GM19452 (cell line): ENCODE results near the gene IPO8.
"Not testable (repeated sequence)": the region's sequence is repeated elsewhere in the genome, so short reads cannot be mapped to it uniquely, and the experiment has no call there.

Experiments used
- ATAC-seq: cut with Tn5 transposase; IDR thresholded peaks from one replicate; pipeline ENCODE4 v1.9.1; 2021; ENCODE audit not compliant: unreplicated experiment

Gene IPO8

GRCh38 chr12:30691122-30691879 is 4.4 kb downstream of the IPO8 start:
- no peak for ATAC-seq

DNA sequence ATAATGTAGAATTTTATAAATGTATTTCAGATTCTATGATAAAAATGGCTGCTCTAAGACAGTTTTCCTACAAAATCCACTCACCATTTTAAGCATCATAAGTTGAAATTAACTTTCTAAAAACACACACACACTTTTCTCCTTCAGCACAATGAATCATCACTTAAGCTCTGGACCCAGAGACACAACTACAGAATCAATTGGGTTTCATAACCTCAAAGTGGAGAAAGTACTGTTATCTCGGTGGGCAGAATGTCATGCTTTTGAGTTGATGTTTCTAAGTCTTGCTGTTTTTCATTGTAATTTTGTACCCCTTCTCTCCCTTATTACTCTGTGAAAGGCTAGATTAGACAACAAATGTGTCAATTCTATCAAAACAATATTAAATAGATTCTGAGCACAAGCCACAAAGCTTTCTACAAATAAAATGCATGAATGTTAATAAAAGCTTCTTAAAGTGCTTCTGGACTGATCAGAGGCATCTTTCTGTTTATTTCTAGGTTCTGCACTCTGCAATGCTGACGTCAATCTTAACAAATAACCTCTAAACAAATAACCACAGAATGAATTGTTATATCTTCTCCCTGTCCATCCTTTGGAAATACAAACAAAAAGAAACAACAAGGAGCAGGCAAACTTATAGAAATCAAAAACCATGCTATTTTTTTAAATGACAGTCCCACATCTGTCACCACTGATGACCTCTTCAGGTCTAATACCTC is 8.2 kb downstream of the IPO8 start:
- no peak for ATAC-seq

GRCh38 chr12:30679241-30679640 is 16.4 kb downstream of the IPO8 start:
- no peak for ATAC-seq

DNA sequence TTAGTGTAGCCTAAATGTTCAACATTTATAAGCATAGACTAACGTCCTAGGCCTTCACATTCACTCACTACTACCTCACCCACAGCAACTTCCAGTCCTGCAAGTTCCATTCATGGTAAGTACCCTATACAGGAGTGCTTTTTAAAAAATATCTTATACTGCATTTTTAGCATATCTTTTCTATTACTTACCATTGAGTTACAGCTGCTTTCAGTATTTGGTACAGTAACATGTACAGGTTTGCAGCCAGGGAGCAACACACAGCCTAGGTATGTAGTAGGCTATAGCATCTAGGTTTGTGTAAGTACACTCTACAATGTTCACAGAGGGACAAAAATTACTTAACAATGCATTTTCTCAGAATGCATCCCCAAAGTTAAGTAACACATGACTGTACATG is 17.4 kb downstream of the IPO8 start:
- no peak for ATAC-seq

DNA sequence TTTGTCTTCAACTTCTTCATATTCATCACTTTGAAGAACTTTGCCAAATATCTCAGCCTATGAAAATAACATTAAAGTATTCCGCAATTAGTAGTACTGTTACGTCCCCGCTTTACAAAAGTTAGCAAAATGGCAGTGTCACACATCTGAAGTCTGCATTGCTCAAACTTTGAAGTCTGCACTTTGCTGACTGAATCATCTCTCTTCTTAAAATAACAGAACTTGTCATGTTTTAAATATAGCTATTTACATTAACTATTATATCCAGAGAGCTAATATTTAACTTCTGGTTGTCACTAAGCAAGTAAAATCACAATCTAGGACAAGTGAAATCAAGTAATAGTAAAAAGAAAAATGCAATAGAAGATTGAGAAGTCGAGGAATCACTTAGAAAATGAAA is 34.5 kb downstream of the IPO8 start:
- ATAC-seq: no peak

GRCh38 chr12:30652034-30652696 is 43.5 kb downstream of the IPO8 start:
- no peak for ATAC-seq

GRCh38 chr12:30646821-30647220 is 48.8 kb downstream of the IPO8 start:
- ATAC-seq: no peak

GRCh38 chr12:30643366-30643765 is 52.3 kb downstream of the IPO8 start:
- no peak for ATAC-seq

GRCh38 chr12:30640392-30640791 is 55.3 kb downstream of the IPO8 start:
- no peak for ATAC-seq

GRCh38 chr12:30635385-30635784 is 60.3 kb downstream of the IPO8 start:
- ATAC-seq: no peak

DNA sequence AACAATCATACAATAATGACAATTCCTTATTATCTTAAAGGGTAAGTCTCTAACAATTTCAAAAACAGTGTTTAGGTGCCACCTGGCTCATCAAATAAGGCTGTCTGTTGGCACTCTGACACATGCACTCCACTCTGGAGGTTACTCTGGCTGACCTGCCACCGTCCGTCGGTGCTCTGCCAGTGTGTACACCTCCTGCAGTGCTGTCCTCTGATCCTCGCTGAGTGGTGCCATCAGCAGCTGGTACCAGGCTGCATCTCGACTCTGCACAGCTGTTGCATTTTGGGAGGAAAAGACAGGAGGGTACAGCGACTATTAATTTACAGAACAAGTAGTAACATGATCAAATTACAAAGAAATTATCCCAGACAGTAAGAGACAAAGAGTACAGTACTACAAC is 63.9 kb downstream of the IPO8 start:
- no peak for ATAC-seq

GRCh38 chr12:30630979-30631285 is 64.7 kb downstream of the IPO8 start:
- ATAC-seq: no peak

DNA sequence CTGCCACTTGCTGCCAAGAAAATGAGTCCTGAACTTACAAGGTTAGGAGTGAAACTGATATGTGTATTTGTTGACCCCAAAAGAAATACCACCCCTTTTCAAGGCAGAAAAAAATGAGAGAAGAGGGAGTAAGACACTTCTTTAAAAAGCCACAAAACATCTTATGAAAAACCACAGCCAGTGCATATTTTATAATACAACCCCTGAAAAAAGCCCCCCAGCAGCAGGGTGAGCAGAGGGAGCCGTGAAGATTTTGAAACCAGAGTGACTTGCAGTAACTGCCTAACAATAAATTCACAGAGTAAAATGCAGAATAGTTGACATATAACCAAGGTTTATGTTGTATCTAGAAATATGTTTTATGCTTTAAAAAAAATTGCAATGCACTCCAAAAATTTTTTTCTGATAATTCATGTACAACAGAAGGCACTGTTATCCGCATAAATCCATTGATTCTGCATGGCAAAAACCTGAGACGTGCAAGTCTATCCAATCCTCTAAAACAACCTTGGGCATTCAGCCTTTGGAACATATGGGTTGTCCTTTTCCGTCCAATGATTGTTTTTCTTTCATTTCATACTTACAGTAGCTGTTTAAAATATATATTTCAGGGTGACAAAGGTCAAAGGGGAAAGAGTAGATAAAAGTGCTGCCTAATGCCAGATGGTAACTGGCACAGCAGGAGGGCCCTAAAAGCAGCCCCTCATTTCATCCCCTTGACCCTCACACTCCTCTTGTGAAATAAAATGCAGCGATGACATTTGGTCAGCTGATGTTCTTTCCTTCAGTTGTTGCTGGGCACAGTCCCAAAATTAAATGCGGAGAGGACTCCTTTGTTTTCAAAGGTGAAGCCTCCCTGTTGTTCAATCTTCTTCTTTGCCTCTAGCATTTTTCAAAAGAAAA is 65.3 kb downstream of the IPO8 start:
- ATAC-seq: no peak

DNA sequence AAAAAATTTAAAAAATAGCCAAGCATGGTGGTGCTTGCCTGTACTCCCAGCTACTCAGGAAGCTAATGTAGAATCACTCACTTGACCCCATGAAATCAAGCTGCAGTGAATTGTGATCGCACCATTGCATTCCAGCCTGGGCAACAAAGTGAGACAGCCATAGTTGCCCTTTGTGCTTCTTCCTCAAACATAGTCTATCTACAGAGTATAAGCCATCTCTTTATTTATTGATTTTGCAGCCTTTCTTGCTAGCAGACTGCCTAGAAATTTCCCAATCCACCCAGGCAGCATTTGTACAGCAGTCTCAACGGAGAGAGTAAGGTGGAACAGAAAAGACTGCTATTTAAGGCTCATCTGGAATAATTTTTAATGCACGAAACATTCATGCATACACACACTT is 68.8 kb downstream of the IPO8 start:
- ATAC-seq: no peak

DNA sequence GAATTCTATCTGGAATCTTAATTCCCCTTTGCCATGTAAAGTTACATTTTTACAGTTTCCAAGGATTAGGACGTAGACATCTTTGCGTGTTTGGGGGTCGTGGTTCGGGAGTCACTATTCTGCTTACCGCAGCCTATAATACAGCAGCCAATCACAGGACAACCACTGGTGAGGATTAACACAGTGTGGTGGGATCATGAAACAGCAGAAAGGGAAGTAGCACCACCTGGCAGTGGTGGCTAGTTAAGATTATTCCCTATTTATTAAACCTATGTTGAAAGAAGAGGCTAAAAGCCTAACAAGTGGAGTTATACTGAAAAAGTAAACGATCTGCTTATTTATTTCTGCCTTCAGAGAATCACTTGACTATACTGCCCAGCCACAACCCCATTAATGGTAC is 71.7 kb downstream of the IPO8 start:
- ATAC-seq: no peak

DNA sequence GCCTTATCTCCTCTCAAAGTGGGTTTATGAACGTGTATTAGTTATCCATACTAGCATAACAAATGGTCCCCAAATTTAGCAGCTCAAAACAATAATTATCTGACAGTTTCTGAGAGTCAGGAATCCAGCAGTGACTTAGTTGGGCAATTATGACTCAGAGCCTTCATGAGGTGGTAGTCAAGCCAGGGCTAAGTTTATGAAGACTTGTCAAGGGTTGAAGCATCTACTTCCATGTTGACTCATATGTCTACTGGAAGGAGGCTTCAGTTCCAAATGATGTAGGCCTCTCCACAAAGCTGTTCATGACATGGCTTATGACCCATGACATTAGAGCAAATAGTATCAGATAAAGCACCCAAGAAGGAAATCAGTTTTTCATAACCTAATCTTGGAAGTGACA is 73.2 kb downstream of the IPO8 start:
- ATAC-seq: no peak

DNA sequence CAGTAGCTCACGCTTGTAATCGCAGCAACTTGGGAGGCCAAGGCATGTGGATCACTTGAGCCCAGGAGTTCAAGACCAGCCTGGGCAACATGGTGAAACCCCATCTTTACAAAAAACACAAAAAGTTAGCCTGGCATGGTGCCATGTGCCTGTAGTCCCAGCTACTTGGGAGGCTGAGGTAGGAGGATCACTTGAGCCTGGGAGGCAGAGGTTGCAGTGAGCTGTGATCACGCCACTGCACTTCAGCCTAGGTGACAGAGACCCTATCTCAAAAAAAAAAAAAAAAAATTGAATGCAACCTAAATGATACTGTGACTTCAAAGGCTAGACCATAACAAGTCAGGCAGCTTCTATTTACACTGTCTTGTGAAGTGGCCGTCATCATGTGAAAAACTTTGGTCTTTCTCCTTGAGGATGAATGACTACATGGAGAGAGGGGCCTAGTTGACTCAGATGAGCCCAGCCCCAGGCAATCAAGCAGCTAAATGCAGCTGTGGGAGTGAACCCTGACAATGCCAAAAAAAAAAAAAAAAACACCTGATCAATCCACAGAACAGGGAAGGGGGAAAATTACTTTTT is 73.9 kb downstream of the IPO8 start:
- not testable (repeated sequence) for ATAC-seq

DNA sequence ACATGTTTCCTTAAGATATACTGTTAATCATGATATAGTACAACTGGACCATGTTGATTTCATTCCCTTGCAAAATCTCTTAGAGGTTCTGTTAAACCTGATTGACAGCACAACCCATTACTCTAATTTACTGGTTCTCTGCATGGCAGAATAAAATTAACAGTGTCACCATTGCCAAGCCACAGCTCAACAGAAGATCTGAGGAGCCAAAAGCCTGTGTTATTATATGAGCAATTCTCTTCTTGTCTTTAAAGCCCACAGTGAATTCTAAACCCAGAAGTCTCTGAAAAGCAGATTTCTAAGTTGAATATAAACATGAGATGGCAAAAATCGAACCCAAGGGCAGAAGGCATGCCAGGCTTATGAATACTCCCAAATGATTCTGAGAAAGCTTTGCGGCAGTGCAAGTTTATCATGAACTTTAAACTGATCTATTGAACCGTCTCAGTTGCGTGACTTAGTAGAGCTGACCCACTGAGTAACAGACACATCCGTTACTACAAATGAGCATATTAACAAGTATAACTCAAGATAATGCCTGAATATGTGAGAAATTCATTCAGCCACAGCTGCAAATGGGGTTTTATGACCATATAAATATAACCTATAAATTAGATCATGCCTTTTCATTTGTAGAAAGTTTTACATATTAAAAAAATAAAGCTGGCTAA is 78.2 kb downstream of the IPO8 start:
- no peak for ATAC-seq

- ATAC-seq: no peak
These were observed 81.6 kb downstream of the IPO8 start for GRCh38 chr12:30614031-30614430.

GRCh38 chr12:30613119-30613830 is 82.4 kb downstream of the IPO8 start:
- ATAC-seq: no peak
